Measurements from ENCODE around the gene PCCA. TPM values are rescaled to one million over a fixed set of nuclear protein-coding genes. Genes with fewer than 3 reads are reported as not detected.

Gene PCCA
- total and polyA plus RNA-seq, 2 experiments from 2014 or later, result 41.9 to 46.6 TPM

DNA sequence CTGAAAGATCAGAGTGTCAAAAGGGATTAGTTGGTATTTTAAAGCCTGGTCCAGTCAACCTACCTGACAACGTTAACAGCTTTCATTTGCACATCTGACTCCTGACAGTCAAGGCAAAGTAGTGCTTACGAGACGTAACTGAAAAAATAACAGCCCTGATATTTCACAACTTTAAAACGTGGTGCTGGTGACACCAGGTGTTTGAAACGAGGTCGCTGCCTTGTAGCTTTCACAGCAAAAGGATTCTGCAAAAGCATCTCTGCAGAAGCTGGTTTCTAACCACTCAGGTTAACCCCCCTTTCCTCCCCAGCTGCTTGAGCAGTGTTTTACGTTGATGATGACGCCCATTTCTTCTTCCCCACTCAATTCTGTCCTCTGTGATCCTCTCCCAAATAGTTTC, 476.4 kb downstream of the PCCA start (continued):
- TF ChIP-seq, protein P1, sequence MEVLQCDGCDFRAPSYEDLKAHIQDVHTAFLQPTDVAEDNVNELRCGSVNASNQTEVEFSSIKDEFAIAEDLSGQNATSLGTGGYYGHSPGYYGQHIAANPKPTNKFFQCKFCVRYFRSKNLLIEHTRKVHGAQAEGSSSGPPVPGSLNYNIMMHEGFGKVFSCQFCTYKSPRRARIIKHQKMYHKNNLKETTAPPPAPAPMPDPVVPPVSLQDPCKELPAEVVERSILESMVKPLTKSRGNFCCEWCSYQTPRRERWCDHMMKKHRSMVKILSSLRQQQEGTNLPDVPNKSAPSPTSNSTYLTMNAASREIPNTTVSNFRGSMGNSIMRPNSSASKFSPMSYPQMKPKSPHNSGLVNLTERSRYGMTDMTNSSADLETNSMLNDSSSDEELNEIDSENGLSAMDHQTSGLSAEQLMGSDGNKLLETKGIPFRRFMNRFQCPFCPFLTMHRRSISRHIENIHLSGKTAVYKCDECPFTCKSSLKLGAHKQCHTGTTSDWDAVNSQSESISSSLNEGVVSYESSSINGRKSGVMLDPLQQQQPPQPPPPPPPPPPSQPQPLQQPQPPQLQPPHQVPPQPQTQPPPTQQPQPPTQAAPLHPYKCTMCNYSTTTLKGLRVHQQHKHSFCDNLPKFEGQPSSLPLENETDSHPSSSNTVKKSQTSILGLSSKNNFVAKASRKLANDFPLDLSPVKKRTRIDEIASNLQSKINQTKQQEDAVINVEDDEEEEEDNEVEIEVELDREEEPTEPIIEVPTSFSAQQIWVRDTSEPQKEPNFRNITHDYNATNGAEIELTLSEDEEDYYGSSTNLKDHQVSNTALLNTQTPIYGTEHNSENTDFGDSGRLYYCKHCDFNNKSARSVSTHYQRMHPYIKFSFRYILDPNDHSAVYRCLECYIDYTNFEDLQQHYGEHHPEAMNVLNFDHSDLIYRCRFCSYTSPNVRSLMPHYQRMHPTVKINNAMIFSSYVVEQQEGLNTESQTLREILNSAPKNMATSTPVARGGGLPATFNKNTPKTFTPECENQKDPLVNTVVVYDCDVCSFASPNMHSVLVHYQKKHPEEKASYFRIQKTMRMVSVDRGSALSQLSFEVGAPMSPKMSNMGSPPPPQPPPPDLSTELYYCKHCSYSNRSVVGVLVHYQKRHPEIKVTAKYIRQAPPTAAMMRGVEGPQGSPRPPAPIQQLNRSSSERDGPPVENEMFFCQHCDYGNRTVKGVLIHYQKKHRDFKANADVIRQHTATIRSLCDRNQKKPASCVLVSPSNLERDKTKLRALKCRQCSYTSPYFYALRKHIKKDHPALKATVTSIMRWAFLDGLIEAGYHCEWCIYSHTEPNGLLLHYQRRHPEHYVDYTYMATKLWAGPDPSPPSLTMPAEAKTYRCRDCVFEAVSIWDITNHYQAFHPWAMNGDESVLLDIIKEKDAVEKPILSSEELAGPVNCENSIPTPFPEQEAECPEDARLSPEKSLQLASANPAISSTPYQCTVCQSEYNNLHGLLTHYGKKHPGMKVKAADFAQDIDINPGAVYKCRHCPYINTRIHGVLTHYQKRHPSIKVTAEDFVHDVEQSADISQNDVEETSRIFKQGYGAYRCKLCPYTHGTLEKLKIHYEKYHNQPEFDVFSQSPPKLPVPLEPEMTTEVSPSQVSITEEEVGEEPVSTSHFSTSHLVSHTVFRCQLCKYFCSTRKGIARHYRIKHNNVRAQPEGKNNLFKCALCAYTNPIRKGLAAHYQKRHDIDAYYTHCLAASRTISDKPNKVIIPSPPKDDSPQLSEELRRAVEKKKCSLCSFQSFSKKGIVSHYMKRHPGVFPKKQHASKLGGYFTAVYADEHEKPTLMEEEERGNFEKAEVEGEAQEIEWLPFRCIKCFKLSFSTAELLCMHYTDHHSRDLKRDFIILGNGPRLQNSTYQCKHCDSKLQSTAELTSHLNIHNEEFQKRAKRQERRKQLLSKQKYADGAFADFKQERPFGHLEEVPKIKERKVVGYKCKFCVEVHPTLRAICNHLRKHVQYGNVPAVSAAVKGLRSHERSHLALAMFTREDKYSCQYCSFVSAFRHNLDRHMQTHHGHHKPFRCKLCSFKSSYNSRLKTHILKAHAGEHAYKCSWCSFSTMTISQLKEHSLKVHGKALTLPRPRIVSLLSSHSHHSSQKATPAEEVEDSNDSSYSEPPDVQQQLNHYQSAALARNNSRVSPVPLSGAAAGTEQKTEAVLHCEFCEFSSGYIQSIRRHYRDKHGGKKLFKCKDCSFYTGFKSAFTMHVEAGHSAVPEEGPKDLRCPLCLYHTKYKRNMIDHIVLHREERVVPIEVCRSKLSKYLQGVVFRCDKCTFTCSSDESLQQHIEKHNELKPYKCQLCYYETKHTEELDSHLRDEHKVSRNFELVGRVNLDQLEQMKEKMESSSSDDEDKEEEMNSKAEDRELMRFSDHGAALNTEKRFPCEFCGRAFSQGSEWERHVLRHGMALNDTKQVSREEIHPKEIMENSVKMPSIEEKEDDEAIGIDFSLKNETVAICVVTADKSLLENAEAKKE (CRISPR knock-in tag; IDR thresholded peaks at IDR 0.05), result no peak
- no peak for TF ChIP-seq NANOG (IDR thresholded peaks at IDR 0.05; ENCODE audit: borderline replicate concordance)
- TF ChIP-seq, protein P2, sequence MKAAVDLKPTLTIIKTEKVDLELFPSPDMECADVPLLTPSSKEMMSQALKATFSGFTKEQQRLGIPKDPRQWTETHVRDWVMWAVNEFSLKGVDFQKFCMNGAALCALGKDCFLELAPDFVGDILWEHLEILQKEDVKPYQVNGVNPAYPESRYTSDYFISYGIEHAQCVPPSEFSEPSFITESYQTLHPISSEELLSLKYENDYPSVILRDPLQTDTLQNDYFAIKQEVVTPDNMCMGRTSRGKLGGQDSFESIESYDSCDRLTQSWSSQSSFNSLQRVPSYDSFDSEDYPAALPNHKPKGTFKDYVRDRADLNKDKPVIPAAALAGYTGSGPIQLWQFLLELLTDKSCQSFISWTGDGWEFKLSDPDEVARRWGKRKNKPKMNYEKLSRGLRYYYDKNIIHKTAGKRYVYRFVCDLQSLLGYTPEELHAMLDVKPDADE (IDR thresholded peaks at IDR 0.05), result no peak

DNA sequence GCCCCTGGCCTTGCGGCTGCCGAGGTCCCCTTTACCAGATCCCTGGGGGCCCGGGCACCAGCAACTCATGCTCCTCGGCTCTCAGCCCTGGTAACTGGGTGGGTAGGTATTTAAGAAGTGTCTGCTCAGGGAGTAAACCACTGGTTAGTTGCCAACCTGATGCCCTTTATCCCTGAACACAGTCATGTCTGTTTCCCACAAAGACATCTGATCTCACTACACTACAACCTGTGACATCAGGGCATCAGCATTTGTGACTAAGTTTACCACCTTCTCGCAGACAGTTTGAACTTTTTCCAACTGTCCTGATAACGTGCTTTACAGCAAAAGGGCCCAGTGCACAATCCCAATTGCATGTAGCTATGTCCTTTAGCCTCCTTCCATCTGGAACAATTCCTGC, 477.6 kb downstream of the PCCA start:
- Mint-ChIP-seq H3K27me3 (ENCODE audit: insufficient read depth, low read depth, poor library complexity) (no peaks in the 10 kb centered on the region), H3K27ac (no peak overlapping the region), H3K4me3 (no peak overlapping the region), H3K4me1 (peaks cover 9% of the 10 kb centered on the region), H3K36me3 (ENCODE audit: low read depth) (peaks cover 19% of the 10 kb centered on the region), H3K9me3 (peaks cover 19% of the 10 kb centered on the region)
- H2AFZ ChIP-seq, result no peak overlapping the region
- H3K4me2 ChIP-seq, result no peak overlapping the region
- H3K36me3 ChIP-seq (ENCODE audit: insufficient read depth), result peaks cover 4% of the 10 kb centered on the region; the same call in 1 of the 2 replicates
- H3K79me2 ChIP-seq (replicated peaks; ENCODE audit: insufficient read depth), result no peaks in the 10 kb centered on the region
- no peak overlapping the region for H3K27ac ChIP-seq (ENCODE audit: low read depth)
- no peak overlapping the region for H3K4me3 ChIP-seq
- 0 out of 2 replicates have a peak, but pooled peaks cover 13% of the 10 kb centered on the region for H3F3A ChIP-seq (replicated peaks; ENCODE audit: low read depth)
- ATAC-seq (no peak), DNase-seq (ENCODE audit: low spot score) (no peak)
- H3K27me3 ChIP-seq (ENCODE audit: insufficient read depth), result no peaks in the 10 kb centered on the region
- H3K9me2 ChIP-seq (ENCODE audit: insufficient read depth), result peaks cover 4% of the 10 kb centered on the region; the same call in 1 of the 2 replicates
- H4K20me1 ChIP-seq (replicated peaks; ENCODE audit: insufficient read depth), result no peaks in the 10 kb centered on the region
- peaks cover 5% of the 10 kb centered on the region; the same call in 1 of the 2 replicates for H3K4me1 ChIP-seq (ENCODE audit: insufficient read depth)
- TF ChIP-seq ZNF114 (CRISPR knock-in tag; IDR thresholded peaks at IDR 0.05), result no peak
- TF ChIP-seq EZH2phosphoT487 (IDR thresholded peaks at IDR 0.05; ENCODE audit: unreplicated experiment), result no peak
- no peak for TF ChIP-seq POLR2AphosphoS5 (IDR thresholded peaks at IDR 0.05; ENCODE audit: low read depth)
- TF ChIP-seq, protein P3, sequence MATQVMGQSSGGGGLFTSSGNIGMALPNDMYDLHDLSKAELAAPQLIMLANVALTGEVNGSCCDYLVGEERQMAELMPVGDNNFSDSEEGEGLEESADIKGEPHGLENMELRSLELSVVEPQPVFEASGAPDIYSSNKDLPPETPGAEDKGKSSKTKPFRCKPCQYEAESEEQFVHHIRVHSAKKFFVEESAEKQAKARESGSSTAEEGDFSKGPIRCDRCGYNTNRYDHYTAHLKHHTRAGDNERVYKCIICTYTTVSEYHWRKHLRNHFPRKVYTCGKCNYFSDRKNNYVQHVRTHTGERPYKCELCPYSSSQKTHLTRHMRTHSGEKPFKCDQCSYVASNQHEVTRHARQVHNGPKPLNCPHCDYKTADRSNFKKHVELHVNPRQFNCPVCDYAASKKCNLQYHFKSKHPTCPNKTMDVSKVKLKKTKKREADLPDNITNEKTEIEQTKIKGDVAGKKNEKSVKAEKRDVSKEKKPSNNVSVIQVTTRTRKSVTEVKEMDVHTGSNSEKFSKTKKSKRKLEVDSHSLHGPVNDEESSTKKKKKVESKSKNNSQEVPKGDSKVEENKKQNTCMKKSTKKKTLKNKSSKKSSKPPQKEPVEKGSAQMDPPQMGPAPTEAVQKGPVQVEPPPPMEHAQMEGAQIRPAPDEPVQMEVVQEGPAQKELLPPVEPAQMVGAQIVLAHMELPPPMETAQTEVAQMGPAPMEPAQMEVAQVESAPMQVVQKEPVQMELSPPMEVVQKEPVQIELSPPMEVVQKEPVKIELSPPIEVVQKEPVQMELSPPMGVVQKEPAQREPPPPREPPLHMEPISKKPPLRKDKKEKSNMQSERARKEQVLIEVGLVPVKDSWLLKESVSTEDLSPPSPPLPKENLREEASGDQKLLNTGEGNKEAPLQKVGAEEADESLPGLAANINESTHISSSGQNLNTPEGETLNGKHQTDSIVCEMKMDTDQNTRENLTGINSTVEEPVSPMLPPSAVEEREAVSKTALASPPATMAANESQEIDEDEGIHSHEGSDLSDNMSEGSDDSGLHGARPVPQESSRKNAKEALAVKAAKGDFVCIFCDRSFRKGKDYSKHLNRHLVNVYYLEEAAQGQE (IDR thresholded peaks at IDR 0.05; ENCODE audit: unreplicated experiment), result no peak
- no peak for TF ChIP-seq STAT1 (IDR thresholded peaks at IDR 0.05; ENCODE audit: unreplicated experiment)
- no peak for TF ChIP-seq JUNB (IDR thresholded peaks at IDR 0.05; ENCODE audit: unreplicated experiment)
- no peak for TF ChIP-seq NANOG (IDR thresholded peaks at IDR 0.05; ENCODE audit: borderline replicate concordance)

Measured in GM23338 (cell line).